Uterus (tissue), 2 donors: ENCODE data around the gene CPA1.

Source experiments
- CTCF ChIP-seq, 4 experiments: fragments of 200-600 bp in 2 of 4; fragments of 450-650 bp in 2 of 4; sonication (generic) in 2 of 4; IDR thresholded peaks; one replicate each; pipeline ENCODE4 v1.5.1; 2016 to 2019; ENCODE audit warnings: antibody characterized with exemption in 4 of 4, mild to moderate bottlenecking in 2 of 4, moderate library complexity in 1 of 4
- POLR2A ChIP-seq, 2 donors: fragments of 450-650 bp; IDR thresholded peaks; one replicate each; pipeline ENCODE4 v1.6.1; 2016; ENCODE audit warnings: antibody characterized with exemption in 2 of 2, mild to moderate bottlenecking in 1 of 2, moderate library complexity in 1 of 2

DNA sequence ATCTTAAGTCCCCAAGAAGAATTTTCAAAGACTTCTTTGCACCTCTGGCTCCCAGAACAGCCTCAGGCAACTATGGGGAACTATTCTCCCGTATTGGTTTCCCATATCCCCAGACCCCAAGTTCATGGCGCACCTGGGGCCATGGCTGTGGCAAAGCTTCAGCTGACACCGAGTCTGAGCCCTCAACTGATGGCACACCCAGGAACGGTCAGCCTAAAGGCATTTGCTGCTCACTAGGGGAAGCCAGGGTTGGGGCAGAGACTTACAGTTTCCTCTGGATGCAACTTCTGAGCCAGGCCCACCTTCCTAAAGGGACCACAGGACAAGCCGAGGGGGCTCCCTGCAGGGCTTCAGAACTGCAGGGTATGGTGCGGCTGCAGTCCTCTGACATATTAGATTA is 13.7 kb upstream of the CPA1 start:
- no peak for TF ChIP-seq POLR2A (IDR thresholded peaks at IDR 0.05)
- no peak for TF ChIP-seq CTCF (IDR thresholded peaks at IDR 0.05)
